Activated effector memory CD4-positive, alpha-beta T cell treated with anti-CD3 and anti-CD28 coated beads, Interleukin-2, amount 50 U/mL, for 16 hours (primary cell): ENCODE data around the gene DPYSL3.

Source experiments
- DNase-seq: peaks from one replicate; pipeline ENCODE4 v3.0.0-alpha.2; 2020

Gene DPYSL3

GRCh38 chr5:147467973-147468508 is 41.8 kb downstream of the DPYSL3 start:
- no peak for DNase-seq

GRCh38 chr5:147466360-147466980 is 43.4 kb downstream of the DPYSL3 start:
- no peak for DNase-seq

- no peak for DNase-seq
Observed at GRCh38 chr5:147465747-147466146, 44.1 kb downstream of the DPYSL3 start.

GRCh38 chr5:147464211-147464610 is 45.7 kb downstream of the DPYSL3 start:
- DNase-seq = no peak

- no peak for DNase-seq
Observed at GRCh38 chr5:147461915-147462314, 48.0 kb downstream of the DPYSL3 start.

GRCh38 chr5:147460380-147460779 is 49.5 kb downstream of the DPYSL3 start:
- no peak for DNase-seq

GRCh38 chr5:147458581-147458980 is 51.3 kb downstream of the DPYSL3 start:
- DNase-seq = no peak

GRCh38 chr5:147455822-147456450 is 53.9 kb downstream of the DPYSL3 start:
- no peak for DNase-seq

GRCh38 chr5:147454996-147455677 is 54.7 kb downstream of the DPYSL3 start:
- no peak for DNase-seq

- DNase-seq = peak; percentile 86
Observed at GRCh38 chr5:147453875-147454814, 55.7 kb downstream of the DPYSL3 start.

GRCh38 chr5:147452165-147452811 is 57.6 kb downstream of the DPYSL3 start:
- no peak for DNase-seq

GRCh38 chr5:147451193-147451592 is 58.7 kb downstream of the DPYSL3 start:
- DNase-seq = no peak

GRCh38 chr5:147450606-147451005 is 59.3 kb downstream of the DPYSL3 start:
- DNase-seq = no peak

GRCh38 chr5:147448766-147449165 is 61.1 kb downstream of the DPYSL3 start:
- no peak for DNase-seq

GRCh38 chr5:147446523-147446922 is 63.3 kb downstream of the DPYSL3 start:
- DNase-seq = no peak

- DNase-seq = no peak
Observed at GRCh38 chr5:147445917-147446316, 64.0 kb downstream of the DPYSL3 start.

- no peak for DNase-seq
Observed at GRCh38 chr5:147445090-147445489, 64.8 kb downstream of the DPYSL3 start.

- no peak for DNase-seq
Observed at GRCh38 chr5:147442224-147442623, 67.6 kb downstream of the DPYSL3 start.

GRCh38 chr5:147441191-147441695 is 68.6 kb downstream of the DPYSL3 start:
- DNase-seq = no peak

GRCh38 chr5:147439254-147439653 is 70.6 kb downstream of the DPYSL3 start:
- DNase-seq = no peak

GRCh38 chr5:147437161-147437596 is 72.7 kb downstream of the DPYSL3 start:
- no peak for DNase-seq

GRCh38 chr5:147436596-147436995 is 73.3 kb downstream of the DPYSL3 start:
- no peak for DNase-seq
